BLaER1 treated with 17β-estradiol and CSF1 and Interleukin-3, amounts not matched to agents 10 nM and 100 nM (cell line): Measurements from ENCODE around the gene PCDHGB3.
A peak's percentile ranks its signal among the peaks of the same experiment; 100 is the strongest.

Experiments
- H3K27ac ChIP-seq, 11 experiments: shearing (Covaris generic); formaldehyde crosslinking; 2 replicates each; pipeline ENCODE4 v1.8.1; 2022
- H3K27me3 ChIP-seq, 11 experiments: shearing (Covaris generic); formaldehyde crosslinking; 2 replicates each; pipeline ENCODE4 v1.8.1; 2022
- H3K36me3 ChIP-seq, 11 experiments: shearing (Covaris generic); formaldehyde crosslinking; 2 replicates each; pipeline ENCODE4 v1.8.1; 2022
- H3K4me1 ChIP-seq, 10 experiments: shearing (Covaris generic); formaldehyde crosslinking; 2 replicates each; pipeline ENCODE4 v1.8.1; 2022
- H3K4me2 ChIP-seq, 11 experiments: shearing (Covaris generic); formaldehyde crosslinking; 2 replicates each; pipeline ENCODE4 v1.8.1; 2022
- H3K4me3 ChIP-seq, 10 experiments: shearing (Covaris generic); formaldehyde crosslinking; 2 replicates each; pipeline ENCODE4 v1.8.1; 2022
- H3K9ac ChIP-seq, 11 experiments: shearing (Covaris generic); formaldehyde crosslinking; 2 replicates each; pipeline ENCODE4 v1.8.1; 2022
- H3K9me3 ChIP-seq, 11 experiments: shearing (Covaris generic); formaldehyde crosslinking; replicated peaks in 1 of 11; 2 replicates each; pipeline ENCODE4 v1.8.1; 2022
- H4K20me1 ChIP-seq, 11 experiments: shearing (Covaris generic); formaldehyde crosslinking; 2 replicates each; pipeline ENCODE4 v1.8.1; 2022
- Cebpa-rat ChIP-seq, 11 experiments: shearing (Covaris generic); IDR thresholded peaks; 2 replicates each; pipeline ENCODE4 v1.8.1; 2022

PCDHGB3 gene

DNA sequence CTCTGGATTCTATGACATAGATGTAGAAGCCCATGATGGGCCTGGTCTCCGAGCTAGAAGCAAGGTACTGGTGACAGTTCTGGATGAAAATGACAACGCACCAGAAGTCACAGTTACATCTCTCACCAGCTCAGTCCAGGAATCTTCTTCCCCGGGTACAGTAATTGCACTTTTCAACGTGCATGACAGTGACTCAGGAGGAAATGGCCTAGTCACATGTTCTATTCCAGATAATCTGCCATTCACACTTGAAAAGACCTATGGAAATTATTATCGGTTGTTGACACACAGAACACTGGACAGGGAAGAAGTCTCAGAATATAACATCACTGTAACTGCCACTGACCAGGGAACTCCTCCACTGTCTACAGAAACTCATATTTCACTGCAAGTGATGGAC, 13.9 kb upstream of the PCDHGB3 start:
- Histone ChIP-seq H3K9me3 (peaks cover 69 to 93% (median 81%) of the 10 kb centered on the region in 11 experiments), H3K9ac (no peak overlapping the region), H3K27me3 (no peaks in the 10 kb centered on the region), H3K4me3 (no peak overlapping the region), H3K4me1 (no peaks in the 10 kb centered on the region), H4K20me1 (no peaks in the 10 kb centered on the region), H3K27ac (no peak overlapping the region), H3K36me3 (peaks cover 0 to 5% (median 0%) of the 10 kb centered on the region in 11 experiments; a peak in 1 of 22 replicates), H3K4me2 (no peak overlapping the region)
- no peak for TF ChIP-seq Cebpa-rat (IDR thresholded peaks at IDR 0.05)

DNA sequence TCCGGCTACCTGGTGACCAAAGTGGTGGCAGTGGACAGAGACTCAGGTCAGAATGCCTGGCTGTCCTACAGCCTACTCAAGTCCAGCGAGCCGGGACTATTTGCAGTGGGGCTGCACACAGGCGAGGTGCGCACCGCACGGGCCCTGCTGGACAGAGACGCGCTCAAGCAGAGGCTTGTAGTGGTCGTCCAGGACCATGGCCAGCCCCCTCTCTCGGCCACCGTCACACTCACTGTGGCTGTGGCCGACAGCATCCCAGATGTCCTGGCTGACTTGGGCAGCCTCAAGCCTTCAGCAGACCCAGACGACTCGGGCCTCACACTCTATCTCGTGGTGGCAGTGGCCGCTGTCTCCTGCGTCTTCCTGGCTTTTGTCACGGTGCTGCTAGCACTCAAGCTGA, 13.1 kb upstream of the PCDHGB3 start:
- Histone ChIP-seq H3K27me3 (no peaks in the 10 kb centered on the region), H3K4me1 (no peaks in the 10 kb centered on the region), H4K20me1 (no peaks in the 10 kb centered on the region), H3K9me3 (peaks cover 69 to 93% (median 81%) of the 10 kb centered on the region in 11 experiments), H3K36me3 (peaks cover 0 to 5% (median 0%) of the 10 kb centered on the region in 11 experiments; a peak in 1 of 22 replicates), H3K4me2 (no peak overlapping the region), H3K27ac (no peak overlapping the region), H3K9ac (no peak overlapping the region), H3K4me3 (no peak overlapping the region)
- TF ChIP-seq Cebpa-rat (IDR thresholded peaks at IDR 0.05) = no peak

DNA sequence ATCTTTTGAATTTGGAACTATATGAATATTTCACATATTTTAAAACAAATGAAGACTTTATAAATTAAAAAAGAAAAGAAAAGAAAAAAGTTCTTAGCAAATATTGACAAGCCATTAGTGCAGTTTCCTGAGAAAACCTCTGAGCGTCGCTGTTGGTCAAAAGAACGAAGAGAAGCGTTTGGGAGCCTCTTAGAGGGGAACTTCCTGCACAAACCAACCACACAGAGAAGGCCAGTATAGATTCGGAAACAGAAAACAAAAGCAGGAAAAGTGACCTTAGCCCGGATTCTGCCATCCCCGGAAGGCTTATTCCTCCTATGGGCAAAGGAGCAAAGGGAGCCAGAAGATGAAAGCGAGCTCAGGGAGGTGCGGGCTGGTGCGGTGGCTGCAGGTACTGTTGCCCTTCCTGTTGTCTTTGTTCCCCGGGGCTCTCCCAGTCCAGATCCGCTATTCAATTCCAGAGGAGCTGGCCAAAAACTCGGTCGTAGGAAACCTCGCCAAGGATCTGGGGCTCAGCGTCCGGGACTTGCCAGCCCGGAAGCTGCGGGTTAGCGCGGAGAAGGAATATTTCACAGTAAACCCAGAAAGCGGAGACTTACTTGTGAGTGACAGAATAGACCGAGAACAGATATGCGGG, 10.1 kb upstream of the PCDHGB3 start, which contains the start of gene PCDHGB2:
Gene PCDHGB2 (plus strand): TSS at position 205 of the 637 bp plus-strand sequence. CDS start 142 bp downstream, at position 347.
- H3K9ac ChIP-seq = no peak within 1 kb of the TSS
- H3K27me3 ChIP-seq = no peaks in the 10 kb centered on the region
- H3K27ac ChIP-seq = peak within 1 kb of the TSS in 1 of 11 experiments; percentile 15; a peak in 1 of 22 replicates
- H3K4me3 ChIP-seq = peak within 1 kb of the TSS in 8 of 10 experiments; percentile 9 to 44 (median 28); a peak in 7 of 20 replicates
- peaks cover 74 to 97% (median 89%) of the 10 kb centered on the region in 11 experiments for H3K9me3 ChIP-seq
- peaks cover 0 to 8% (median 0%) of the 10 kb centered on the region in 11 experiments; a peak in 2 of 22 replicates for H3K36me3 ChIP-seq
- no peaks in the 10 kb centered on the region; a peak in 1 of 20 replicates for H3K4me1 ChIP-seq
- H3K4me2 ChIP-seq = no peak within 1 kb of the TSS
- no peak for TF ChIP-seq Cebpa-rat (IDR thresholded peaks at IDR 0.05)
- no peaks in the 10 kb centered on the region for H4K20me1 ChIP-seq

DNA sequence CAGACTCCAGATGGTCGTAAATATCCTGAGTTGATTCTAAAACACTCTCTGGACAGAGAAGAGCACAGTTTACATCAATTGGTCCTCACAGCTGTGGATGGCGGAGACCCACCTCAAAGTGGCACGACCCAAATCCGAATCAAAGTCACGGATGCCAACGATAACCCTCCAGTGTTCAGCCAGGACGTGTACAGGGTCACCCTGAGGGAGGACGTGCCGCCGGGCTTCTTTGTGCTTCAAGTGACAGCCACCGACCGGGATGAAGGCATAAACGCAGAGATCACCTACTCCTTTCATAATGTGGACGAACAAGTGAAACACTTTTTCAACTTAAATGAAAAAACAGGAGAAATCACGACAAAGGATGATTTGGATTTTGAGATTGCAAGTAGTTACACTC, 9.4 kb upstream of the PCDHGB3 start:
- H3K9me3 ChIP-seq = peaks cover 74 to 97% (median 89%) of the 10 kb centered on the region in 11 experiments
- H3K4me2 ChIP-seq = no peak overlapping the region
- no peak for TF ChIP-seq Cebpa-rat (IDR thresholded peaks at IDR 0.05)

DNA sequence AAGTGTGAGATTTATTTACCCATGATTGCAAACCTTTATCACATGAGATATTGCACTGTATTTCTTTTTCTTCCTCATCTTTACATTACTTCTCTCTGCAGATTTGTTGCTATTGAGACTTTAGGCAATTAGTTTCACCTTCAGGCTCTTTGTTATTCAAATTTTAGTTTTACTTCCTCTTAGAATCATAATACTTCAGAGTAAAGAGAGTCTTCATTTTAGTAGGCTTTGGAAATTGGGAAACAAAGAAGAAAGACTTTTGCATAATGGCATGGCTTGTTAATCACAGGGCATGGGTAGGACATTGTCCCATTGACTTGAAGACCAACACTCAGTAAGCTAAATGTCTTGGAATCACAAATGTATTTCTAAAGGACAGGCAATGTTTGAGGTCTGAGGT, 7.3 kb upstream of the PCDHGB3 start:
- no peaks in the 10 kb centered on the region for H4K20me1 ChIP-seq
- no peaks in the 10 kb centered on the region; a peak in 1 of 20 replicates for H3K4me1 ChIP-seq
- no peak overlapping the region for H3K27ac ChIP-seq
- no peak overlapping the region for H3K4me2 ChIP-seq
- H3K9ac ChIP-seq = no peak overlapping the region
- no peaks in the 10 kb centered on the region for H3K27me3 ChIP-seq
- peaks cover 75 to 97% (median 85%) of the 10 kb centered on the region in 11 experiments for H3K9me3 ChIP-seq
- no peak overlapping the region for H3K4me3 ChIP-seq
- TF ChIP-seq Cebpa-rat (IDR thresholded peaks at IDR 0.05) = no peak
- H3K36me3 ChIP-seq = peaks cover 0 to 6% (median 0%) of the 10 kb centered on the region in 11 experiments; a peak in 3 of 22 replicates

More for the DNA sequence above, 9.4 kb upstream of the PCDHGB3 start:
- Histone ChIP-seq H3K4me3 (no peak overlapping the region), H3K4me1 (no peaks in the 10 kb centered on the region; a peak in 1 of 20 replicates), H3K9ac (no peak overlapping the region), H3K27me3 (no peaks in the 10 kb centered on the region), H3K27ac (no peak overlapping the region), H3K36me3 (peaks cover 0 to 4% (median 0%) of the 10 kb centered on the region in 11 experiments; a peak in 2 of 22 replicates), H4K20me1 (no peaks in the 10 kb centered on the region)

DNA sequence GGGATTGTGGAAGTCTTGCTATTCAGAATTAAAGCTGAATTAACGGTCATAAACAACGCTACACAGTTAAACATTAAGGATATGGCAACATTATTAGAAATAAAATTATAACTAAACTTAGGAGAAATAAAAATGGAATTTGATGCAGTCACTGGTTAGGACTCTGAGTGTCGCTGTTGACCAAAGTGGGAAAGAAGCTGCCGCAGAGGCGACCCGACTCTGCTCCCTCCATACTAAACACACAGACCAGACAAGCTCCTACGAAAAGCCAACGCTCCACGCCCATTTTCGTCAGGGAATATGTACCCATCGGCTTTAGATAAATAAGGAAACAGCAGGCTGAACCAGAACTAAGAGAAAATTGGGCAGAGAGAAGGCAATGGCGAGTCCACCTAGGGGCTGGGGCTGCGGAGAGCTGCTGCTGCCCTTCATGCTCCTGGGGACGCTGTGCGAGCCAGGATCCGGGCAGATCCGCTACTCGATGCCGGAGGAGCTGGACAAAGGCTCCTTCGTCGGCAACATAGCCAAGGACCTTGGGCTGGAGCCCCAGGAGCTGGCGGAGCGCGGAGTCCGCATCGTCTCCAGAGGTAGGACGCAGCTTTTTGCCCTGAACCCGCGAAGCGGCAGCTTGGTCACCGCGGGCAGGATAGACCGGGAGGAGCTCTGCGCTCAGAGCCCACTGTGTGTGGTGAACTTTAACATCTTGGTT, 5.9 kb upstream of the PCDHGB3 start, which contains the start of gene PCDHGA5:
Gene PCDHGA5 (plus strand): TSS at position 211 of the 709 bp plus-strand sequence. CDS start 169 bp downstream, at position 380.
- TF ChIP-seq Cebpa-rat (IDR thresholded peaks at IDR 0.05) = no peak
- no peak within 1 kb of the TSS for H3K4me2 ChIP-seq
- peaks cover 75 to 85% (median 79%) of the 10 kb centered on the region in 11 experiments for H3K9me3 ChIP-seq
- peaks cover 0 to 6% (median 0%) of the 10 kb centered on the region in 11 experiments; a peak in 3 of 22 replicates for H3K36me3 ChIP-seq
- H3K27me3 ChIP-seq = no peaks in the 10 kb centered on the region
- no peaks in the 10 kb centered on the region; a peak in 1 of 20 replicates for H3K4me1 ChIP-seq
- H3K27ac ChIP-seq = no peak within 1 kb of the TSS
- no peak within 1 kb of the TSS for H3K4me3 ChIP-seq
- H3K9ac ChIP-seq = no peak within 1 kb of the TSS
- H4K20me1 ChIP-seq = no peaks in the 10 kb centered on the region

DNA sequence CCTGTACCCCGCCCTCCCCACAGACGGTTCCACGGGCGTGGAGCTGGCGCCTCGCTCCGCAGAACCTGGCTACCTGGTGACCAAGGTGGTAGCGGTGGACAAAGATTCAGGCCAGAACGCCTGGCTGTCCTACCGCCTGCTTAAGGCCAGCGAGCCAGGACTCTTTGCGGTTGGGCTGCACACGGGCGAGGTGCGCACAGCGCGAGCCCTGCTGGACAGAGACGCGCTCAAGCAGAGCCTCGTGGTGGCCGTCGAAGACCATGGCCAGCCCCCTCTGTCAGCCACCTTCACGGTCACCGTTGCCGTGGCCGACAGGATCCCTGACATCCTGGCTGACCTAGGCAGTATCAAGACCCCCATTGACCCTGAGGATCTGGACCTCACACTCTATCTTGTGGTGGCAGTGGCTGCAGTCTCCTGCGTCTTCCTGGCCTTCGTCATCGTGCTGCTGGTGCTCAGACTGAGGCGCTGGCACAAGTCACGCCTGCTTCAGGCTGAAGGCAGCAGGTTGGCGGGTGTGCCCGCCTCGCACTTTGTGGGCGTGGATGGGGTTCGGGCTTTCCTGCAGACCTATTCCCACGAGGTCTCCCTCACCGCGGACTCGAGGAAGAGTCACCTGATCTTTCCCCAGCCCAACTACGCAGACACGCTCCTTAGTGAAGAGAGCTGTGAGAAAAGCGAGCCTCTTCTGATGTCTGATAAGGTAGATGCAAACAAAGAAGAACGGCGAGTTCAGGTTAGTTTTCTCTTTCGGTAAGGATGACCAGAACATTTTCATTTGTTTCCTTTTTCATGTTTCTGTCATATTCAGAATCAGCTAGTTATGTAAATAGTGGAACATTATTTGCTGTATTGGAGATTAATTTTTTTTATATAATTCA, 3.8 kb upstream of the PCDHGB3 start:
- Histone ChIP-seq H3K4me3 (peak overlapping the region in 2 of 10 experiments; percentile 1 to 40; a peak in 2 of 20 replicates), H3K27me3 (peaks cover 0 to 6% (median 0%) of the 10 kb centered on the region in 11 experiments; a peak in 2 of 22 replicates), H3K9me3 (peaks cover 73 to 84% (median 75%) of the 10 kb centered on the region in 11 experiments), H3K4me2 (no peak overlapping the region), H3K27ac (no peak overlapping the region), H3K36me3 (peaks cover 0 to 6% (median 0%) of the 10 kb centered on the region in 11 experiments; a peak in 3 of 22 replicates), H4K20me1 (no peaks in the 10 kb centered on the region), H3K9ac (no peak overlapping the region), H3K4me1 (no peaks in the 10 kb centered on the region; a peak in 1 of 20 replicates)
- TF ChIP-seq Cebpa-rat (IDR thresholded peaks at IDR 0.05) = no peak
